NB4 (cell line): ENCODE results near the gene AOC1.

Experiments
- MYC ChIP-seq: IDR thresholded peaks from 2 replicates; pipeline ENCODE4 v1.6.1; 2011; ENCODE audit warnings: low read depth, low read length
- POLR2A ChIP-seq: IDR thresholded peaks from 2 replicates; pipeline ENCODE4 v1.6.1; 2011; ENCODE audit warnings: mild to moderate bottlenecking; ENCODE audit not compliant: insufficient read length; ENCODE audit errors: extremely low read depth
- TF ChIP-seq, protein P1 (sequence below): IDR thresholded peaks from one replicate; pipeline ENCODE4 v1.5.1; 2012; ENCODE audit warnings: low read depth, low read length

GRCh38 chr7:150900675-150901074 is 48.4 kb downstream of the AOC1 start:
- TF ChIP-seq, protein P1, sequence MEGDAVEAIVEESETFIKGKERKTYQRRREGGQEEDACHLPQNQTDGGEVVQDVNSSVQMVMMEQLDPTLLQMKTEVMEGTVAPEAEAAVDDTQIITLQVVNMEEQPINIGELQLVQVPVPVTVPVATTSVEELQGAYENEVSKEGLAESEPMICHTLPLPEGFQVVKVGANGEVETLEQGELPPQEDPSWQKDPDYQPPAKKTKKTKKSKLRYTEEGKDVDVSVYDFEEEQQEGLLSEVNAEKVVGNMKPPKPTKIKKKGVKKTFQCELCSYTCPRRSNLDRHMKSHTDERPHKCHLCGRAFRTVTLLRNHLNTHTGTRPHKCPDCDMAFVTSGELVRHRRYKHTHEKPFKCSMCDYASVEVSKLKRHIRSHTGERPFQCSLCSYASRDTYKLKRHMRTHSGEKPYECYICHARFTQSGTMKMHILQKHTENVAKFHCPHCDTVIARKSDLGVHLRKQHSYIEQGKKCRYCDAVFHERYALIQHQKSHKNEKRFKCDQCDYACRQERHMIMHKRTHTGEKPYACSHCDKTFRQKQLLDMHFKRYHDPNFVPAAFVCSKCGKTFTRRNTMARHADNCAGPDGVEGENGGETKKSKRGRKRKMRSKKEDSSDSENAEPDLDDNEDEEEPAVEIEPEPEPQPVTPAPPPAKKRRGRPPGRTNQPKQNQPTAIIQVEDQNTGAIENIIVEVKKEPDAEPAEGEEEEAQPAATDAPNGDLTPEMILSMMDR, result no peak
- TF ChIP-seq MYC, result no peak
- TF ChIP-seq POLR2A, result no peak
